HG03066 (cell line): Measurements from ENCODE around the gene SH3GL3.

Experiments used
- ATAC-seq: cut with Tn5 transposase; IDR thresholded peaks from one replicate; pipeline ENCODE4 v1.9.1; 2021; ENCODE audit warnings: low read depth; ENCODE audit not compliant: unreplicated experiment

The SH3GL3 gene

DNA sequence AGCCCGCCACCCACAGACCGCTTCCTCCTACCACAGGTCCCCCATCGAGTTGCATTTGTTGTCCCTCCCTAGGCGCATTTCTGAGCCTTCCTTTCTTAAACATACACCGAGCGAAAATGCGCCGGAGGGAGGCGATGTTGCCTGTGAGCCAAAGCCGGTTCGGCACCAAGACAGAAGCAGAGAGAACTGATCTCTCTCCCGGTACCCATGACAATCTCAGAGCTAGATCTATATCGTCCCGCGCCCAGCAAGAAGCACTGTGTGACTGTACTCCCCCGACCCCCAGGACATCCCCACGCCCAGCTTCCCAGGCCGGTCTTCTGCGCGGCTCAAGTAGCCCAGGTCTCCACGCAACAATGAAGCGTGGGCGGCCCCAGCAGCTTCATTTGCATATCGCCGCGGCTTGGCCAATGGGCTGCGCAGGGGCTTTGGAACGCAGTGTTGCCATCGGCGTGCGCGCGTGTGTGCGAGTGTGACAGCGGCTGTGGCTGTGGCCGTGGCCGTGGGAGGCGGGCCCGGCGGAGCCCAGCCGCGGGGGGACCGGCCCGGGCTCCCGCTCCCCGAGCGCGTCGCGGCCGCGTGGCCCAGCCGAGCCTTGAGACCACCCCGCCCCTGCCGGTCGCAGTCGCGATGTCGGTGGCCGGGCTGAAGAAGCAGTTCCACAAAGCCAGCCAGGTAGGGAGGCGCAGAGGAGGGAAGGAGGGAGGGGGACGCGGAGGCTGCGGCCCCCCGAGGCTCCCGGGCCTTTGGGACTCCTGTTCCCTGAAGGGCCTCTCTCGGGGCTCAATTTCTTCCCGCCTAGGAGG is at the start of gene SH3GL3:
Gene SH3GL3, plus strand, starts transcription at position 438 of the 806 bp plus-strand sequence. Its CDS starts 193 bp downstream, at position 631.
- no peak for ATAC-seq

- ATAC-seq, result no peak
Observed at GRCh38 chr15:83398626-83399025, 48.5 kb upstream of the SH3GL3 start.

DNA sequence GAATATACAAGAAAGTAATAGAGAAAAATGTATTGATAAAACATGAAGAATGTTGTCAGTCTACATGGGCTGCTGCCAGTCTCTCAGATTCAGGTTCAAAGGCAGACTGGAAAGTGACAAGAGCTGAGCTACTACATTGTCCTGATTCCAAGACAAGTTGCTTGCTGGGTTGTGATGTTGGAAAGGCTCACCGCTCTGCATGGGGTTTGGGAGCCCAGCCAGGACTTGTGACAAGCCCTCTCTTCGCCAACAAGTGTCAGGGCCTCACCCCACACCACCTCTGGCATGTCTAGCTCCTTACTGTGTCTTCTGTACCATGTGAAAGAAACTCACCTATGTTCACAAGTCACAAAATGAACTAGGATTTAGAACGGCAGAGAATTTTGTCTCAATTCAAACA is 43.0 kb upstream of the SH3GL3 start:
- ATAC-seq, result no peak

GRCh38 chr15:83410532-83410931 is 36.6 kb upstream of the SH3GL3 start:
- no peak for ATAC-seq

DNA sequence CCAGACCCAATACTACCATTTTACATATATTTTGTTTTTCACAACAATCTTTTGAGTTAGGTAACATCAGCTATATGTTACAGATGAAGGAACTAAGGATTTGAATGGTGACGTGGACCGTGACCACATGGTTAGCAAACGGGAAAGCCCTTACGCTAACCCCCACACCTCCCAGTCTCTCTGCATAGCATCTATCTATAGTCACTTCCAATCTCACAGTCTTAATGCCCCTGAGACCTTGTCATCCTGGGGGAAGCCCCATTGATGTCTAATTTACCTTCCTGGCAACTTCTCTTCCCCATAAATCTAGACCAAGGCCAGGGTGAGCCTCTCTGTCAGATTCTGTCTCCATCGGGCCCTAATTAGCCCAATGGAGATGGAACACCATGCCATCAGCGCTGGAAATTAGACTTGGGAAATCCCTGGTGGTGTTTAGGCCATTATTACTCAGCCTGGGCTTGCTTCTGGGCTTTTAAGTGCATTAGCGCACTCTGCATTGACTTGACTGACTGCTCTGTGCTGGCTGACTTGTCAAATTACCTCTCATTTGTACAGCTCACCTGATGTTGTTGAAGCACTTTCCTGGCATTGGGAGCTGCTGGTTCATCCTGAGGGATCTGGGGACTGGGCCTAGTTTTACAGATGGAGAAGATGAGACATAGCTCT is 34.0 kb upstream of the SH3GL3 start:
- ATAC-seq, result no peak

DNA sequence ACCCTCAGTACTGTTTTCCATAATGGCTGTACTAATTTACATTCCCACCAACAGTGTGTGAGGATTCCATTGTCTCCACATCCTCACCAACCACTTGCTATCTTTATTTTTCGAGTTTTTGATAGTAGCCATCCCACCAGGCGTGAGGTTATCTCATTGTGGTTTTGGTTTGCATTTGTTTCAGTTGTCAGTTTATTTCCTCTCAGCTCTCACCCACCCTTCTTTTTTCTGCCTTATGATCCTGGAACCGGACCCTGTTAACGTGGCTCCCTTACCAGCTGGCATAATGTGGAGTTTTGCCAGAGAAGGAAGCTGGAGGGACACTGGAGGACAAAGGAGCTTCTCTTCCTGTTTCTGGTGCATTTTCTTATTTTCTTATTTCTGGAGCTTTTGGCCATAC is 25.1 kb upstream of the SH3GL3 start:
- no peak for ATAC-seq

DNA sequence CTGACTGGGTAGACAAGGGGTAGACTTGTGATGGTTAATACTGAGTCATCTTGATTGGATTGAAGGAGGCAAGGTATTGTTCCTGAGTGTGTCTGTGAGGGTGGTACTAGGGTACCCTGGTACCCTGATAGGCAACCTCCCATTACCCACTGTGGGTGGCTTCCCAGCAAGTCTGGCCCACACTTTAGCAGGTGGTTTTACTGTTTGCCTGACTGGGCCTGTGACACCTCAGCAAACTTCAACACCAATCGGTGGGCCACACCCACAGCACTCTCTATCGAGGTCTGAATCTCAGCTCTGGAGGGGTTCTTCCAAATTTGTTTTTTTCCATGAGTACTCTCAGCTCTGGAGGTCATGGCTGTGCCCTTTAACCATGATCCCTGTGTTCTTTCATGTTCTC is 24.6 kb upstream of the SH3GL3 start:
- ATAC-seq, result no peak

DNA sequence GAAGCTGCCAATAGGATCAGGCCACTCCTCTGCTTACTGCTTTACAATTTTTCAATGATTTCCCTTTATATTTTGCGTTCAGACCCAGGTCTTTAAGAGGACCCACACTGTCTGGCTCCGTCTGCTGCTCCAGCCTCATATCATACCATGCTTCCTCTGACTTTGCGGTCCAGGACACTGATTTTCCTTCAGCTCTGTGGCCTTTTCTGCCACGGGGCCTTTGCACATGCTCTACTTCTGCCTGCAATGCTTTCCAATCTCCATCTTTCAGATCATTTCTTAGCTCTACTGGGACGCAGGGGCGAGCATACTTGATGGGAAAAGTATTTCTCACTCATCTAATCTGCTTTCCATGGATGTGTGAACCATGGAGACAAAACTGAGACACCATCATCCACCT is 23.0 kb upstream of the SH3GL3 start:
- ATAC-seq, result no peak

GRCh38 chr15:83430441-83430840 is 16.7 kb upstream of the SH3GL3 start:
- ATAC-seq, result no peak

DNA sequence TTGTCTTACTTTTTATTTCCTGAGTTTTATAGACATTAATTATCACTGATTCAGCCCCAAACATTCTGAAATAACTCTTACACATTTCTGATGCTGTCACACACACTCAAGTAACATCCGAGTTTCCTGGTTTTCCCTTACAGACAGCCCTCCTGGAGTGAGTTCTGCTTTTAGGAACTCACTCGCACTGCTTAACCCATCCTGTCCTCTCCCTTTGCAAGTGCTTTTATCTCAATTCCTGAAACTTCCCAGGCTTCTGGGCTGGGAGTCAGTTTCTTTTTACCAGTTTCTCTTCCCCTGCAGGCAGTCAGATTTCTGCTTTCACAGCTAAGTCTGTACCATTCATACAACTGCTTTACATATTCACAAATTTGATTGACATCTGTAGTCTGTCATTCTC is 15.6 kb upstream of the SH3GL3 start:
- no peak for ATAC-seq

DNA sequence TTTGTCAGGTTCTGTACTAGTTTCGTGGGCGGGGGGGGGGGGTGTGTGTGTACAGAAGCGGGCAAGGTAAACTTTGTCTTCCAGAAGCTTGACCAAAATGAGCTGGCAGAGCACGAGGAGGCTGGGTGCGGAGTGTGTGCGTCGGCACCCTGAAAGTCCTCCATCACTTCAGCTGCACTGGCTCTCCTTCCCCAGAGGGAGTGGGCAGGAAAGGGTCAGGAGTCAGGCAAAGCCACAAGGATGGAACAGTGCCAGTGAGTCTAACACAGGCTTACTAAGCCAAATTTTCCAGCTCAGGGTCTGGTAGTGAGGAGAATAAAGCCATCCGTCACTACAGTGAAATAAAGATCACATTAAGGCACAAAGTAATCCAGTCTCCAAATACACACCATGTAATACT is 11.9 kb upstream of the SH3GL3 start:
- no peak for ATAC-seq

GRCh38 chr15:83435782-83436181 is 11.4 kb upstream of the SH3GL3 start:
- no peak for ATAC-seq

GRCh38 chr15:83436513-83437158 is 10.5 kb upstream of the SH3GL3 start:
- no peak for ATAC-seq

DNA sequence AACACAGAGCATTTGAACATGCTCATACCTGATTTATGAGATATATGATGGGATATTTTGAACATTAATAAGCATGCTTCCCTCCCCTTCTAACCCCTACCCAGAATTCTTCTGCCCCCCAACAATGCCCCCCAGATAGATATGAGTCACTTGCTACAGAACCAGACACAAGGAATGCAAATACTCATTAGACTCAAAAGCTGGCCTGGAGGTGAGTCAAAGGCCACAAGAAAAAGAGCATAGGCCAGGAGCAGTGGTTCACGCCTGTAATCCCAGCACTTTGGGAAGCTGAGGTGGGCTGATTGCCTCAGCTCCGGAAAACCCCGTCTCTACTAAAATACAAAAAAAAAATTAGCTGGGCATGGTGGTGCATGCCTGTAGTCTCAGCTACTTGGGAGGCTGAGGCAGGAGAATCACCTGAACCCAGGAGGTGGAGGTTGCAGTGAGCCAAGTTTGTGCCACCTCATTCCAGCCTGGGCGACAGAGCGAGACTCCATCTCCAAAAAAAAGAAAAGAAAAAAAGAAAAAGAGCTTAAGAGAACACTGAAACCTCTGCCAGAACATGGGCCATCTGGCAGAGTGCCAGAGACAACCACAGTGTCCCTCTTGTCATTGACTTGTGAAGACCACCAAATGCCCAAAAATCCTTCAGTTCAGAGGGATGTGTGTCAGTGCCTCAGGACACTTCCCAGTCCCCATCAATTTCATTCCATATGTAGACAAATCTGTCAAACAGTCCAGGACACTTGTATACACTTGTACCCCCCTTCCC is 3.9 kb upstream of the SH3GL3 start:
- no peak for ATAC-seq

DNA sequence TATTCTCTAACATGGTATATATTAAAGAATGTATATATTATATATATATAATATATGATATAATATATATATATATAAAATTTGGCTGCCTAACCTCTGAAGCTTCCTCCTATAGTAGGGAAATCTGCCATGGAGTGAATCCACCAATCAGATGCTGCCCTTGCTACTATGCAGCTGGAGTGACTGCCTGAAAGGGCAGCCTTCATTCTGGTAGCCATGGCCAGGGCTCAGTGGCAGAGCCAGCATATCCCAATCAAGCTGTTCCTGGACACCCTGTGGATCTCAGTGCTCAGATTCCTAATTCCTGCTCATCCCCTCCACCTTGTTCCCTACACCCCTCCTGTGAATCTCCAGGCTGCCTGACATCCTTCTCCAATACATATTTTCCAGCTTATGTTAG is 2.2 kb upstream of the SH3GL3 start:
- ATAC-seq, result no peak

GRCh38 chr15:83445643-83446042 is 1.5 kb upstream of the SH3GL3 start:
- no peak for ATAC-seq

- no peak for ATAC-seq
Observed at GRCh38 chr15:83446417-83446816, 724 bp upstream of the SH3GL3 start.

GRCh38 chr15:83449250-83449671 is 2.1 kb downstream of the SH3GL3 start:
- ATAC-seq, result no peak

DNA sequence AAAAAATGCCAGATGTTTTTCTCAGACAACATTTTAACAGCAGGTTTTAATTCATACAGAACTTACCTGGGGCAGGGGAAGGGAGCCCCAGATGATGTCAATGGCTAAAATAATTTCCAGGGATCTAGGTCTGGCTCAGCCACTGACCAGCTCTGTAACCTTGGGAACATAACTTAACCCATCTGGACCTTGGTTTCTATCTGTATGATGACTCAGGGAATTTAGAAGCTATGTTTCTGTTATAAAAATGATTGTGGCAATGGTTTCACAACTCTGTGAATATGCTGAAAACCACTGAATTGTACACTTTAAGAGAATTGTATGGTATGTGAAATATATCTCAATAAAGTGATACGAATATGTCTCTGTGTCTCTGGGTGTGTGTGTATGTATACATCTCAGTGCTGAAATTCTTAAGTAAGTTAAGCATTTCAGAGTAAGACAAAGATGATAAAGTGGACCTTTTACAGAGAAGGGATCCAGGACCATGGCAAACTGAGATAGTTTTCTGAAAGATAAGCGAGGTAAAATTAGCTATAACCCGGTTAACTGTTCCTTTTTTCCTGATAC is 2.9 kb downstream of the SH3GL3 start:
- no peak for ATAC-seq

- no peak for ATAC-seq
Observed at GRCh38 chr15:83457149-83457548, 10.0 kb downstream of the SH3GL3 start.

DNA sequence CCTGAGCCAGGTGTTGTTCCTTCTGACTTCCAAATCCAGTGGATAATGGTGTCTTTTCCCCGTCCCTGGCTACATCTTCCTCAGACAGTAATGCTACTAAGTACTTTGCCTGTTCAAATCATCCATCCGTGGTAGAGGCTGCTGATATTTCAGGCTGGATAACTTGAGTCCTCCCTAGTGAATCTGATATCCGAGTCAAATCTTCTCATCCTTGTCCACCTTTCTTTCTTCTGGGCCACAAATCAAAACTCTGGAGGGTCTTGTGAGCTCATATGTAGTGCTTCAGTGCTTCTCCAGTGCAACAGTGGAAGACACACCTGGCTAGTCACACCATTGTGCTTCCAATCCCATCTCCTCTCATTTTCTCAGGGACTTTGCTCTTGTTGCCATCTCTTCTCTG is 11.2 kb downstream of the SH3GL3 start:
- no peak for ATAC-seq
